Left ventricle myocardium inferior (tissue), 1 donor: ENCODE measurements around the gene DAD1. TPM values are rescaled to one million over a fixed set of nuclear protein-coding genes. Genes with fewer than 3 reads are reported as not detected.

ENCODE experiments used
- DNase-seq: peaks from one replicate; pipeline ENCODE4 v3.0.0-alpha.2; 2020
- H3K27ac ChIP-seq: fragments of 200-600 bp; replicated peaks from 2 replicates; pipeline ENCODE4 v1.8.0; 2021
- H3K27me3 ChIP-seq: fragments of 200-600 bp; 2 replicates; pipeline ENCODE4 v1.8.0; 2021; ENCODE audit warnings: low read depth
- H3K36me3 ChIP-seq: fragments of 200-600 bp; 2 replicates; pipeline ENCODE4 v1.8.0; 2021
- H3K4me1 ChIP-seq: fragments of 200-600 bp; 2 replicates; pipeline ENCODE4 v1.8.0; 2021
- H3K4me3 ChIP-seq: fragments of 200-600 bp; 2 replicates; pipeline ENCODE4 v1.8.0; 2021; ENCODE audit warnings: mild to moderate bottlenecking, moderate library complexity
- H3K9me3 ChIP-seq: fragments of 200-600 bp; replicated peaks from 2 replicates; pipeline ENCODE4 v1.8.0; 2021
- intact Hi-C: fragments of 100-400 bp; cut with micrococcal nuclease; formaldehyde crosslinking; loops from one replicate; pipeline ENCODE4 v1.11.0; 2022
- total RNA-seq: library from RNA; stranded (reverse); fragmentation: NEBNext Ultra II Directional; extraction: Animal tissue kit (Norgen Biotek cat#: 25700); gene quantifications from one replicate; pipeline ENCODE4 v1.2.1, GENCODE V29; 2021
- TF ChIP-seq, protein P1 (sequence below): fragments of 200-600 bp; IDR thresholded peaks from 2 replicates; pipeline ENCODE4 v1.8.0; 2021; ENCODE audit warnings: antibody characterized with exemption, mild to moderate bottlenecking, borderline replicate concordance
- donor health status: DM: no; HTN: yes; CAD: no; lungs with severe emphysema.

Gene DAD1
- total RNA-seq, 1 donor from 2014 or later = 118 TPM

DNA sequence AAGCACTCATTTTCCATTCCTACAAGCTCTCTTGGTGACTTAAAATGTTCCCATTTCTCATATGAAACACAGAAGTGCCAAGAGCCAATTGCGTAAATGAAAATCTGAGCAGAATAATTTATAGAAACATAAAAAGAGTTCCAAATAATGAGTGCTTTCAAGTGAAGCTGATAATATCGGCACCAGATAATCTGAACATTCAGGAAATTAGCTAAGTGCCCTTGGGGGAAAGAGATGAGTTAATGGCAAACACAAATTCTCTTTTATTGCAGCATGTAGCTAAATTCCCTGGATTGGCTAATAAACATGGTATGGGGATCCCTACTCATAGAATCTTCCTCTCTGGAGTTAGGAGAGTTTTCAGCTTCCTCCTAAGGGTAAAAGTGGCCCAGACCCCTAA, 46.7 kb downstream of the DAD1 start:
- Histone ChIP-seq H3K9me3 (no peaks in the 10 kb centered on the region), H3K36me3 (no peaks in the 10 kb centered on the region), H3K4me3 (no peak overlapping the region), H3K27me3 (no peaks in the 10 kb centered on the region), H3K4me1 (peaks cover 32% of the 10 kb centered on the region), H3K27ac (no peak overlapping the region)
- TF ChIP-seq, protein P1, sequence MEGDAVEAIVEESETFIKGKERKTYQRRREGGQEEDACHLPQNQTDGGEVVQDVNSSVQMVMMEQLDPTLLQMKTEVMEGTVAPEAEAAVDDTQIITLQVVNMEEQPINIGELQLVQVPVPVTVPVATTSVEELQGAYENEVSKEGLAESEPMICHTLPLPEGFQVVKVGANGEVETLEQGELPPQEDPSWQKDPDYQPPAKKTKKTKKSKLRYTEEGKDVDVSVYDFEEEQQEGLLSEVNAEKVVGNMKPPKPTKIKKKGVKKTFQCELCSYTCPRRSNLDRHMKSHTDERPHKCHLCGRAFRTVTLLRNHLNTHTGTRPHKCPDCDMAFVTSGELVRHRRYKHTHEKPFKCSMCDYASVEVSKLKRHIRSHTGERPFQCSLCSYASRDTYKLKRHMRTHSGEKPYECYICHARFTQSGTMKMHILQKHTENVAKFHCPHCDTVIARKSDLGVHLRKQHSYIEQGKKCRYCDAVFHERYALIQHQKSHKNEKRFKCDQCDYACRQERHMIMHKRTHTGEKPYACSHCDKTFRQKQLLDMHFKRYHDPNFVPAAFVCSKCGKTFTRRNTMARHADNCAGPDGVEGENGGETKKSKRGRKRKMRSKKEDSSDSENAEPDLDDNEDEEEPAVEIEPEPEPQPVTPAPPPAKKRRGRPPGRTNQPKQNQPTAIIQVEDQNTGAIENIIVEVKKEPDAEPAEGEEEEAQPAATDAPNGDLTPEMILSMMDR = no peak
- DNase-seq = no peak
- intact Hi-C loops = no loop called here

DNA sequence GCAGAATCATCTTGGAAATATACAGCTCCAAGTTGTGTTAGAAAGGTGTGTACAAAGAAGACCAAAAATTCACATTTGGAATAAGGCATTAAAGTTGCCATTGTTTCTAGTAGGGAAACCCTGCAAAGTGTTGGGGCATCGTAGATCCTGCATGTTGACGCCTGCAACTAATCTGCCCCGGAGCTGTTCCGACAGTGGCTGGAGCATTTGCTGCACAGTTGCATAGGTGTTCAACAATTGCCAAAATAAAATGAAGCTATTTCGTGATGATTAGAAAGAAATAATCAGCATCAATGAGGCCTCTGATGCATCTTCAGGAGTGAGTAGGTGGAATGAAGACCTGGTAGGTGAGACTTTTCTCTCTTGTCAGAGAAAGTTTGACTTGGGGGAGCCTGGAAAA, 47.3 kb downstream of the DAD1 start:
- DNase-seq = no peak
- TF ChIP-seq, protein P1 = no peak
- no peaks in the 10 kb centered on the region for H3K27me3 ChIP-seq
- H3K27ac ChIP-seq = no peak overlapping the region
- no peaks in the 10 kb centered on the region for H3K9me3 ChIP-seq
- intact Hi-C loops = no loop called here
- no peaks in the 10 kb centered on the region for H3K36me3 ChIP-seq
- peaks cover 32% of the 10 kb centered on the region for H3K4me1 ChIP-seq
- H3K4me3 ChIP-seq = no peak overlapping the region

GRCh38 chr14:22540811-22541360, 48.1 kb downstream of the DAD1 start:
- DNase-seq = no peak
- peaks cover 32% of the 10 kb centered on the region for H3K4me1 ChIP-seq
- no peak overlapping the region for H3K27ac ChIP-seq
- TF ChIP-seq, protein P1 = no peak
- intact Hi-C loops = no loop called here
- no peaks in the 10 kb centered on the region for H3K27me3 ChIP-seq
- H3K4me3 ChIP-seq = no peak overlapping the region
- no peaks in the 10 kb centered on the region for H3K9me3 ChIP-seq
- no peaks in the 10 kb centered on the region for H3K36me3 ChIP-seq

DNA sequence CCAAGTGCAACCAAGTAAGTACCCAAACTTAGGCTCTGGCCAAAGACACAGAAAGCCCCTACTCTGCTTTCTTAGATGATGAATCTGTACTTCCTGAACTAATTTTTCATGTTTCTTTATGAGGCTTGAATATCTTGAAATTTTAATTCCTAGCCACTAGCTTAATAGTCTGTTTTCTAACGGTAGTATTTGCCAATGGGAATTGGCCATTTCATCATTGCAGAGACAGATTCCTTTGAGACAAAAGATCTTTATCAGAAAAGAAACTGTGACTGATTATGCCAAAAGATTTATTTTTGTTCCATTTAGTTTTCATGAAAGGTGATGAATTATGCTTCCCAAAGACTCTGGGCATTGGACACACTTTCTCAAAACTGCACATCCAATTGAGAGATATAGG, 48.7 kb downstream of the DAD1 start:
- H3K4me3 ChIP-seq = no peak overlapping the region
- TF ChIP-seq, protein P1 = no peak
- intact Hi-C loops = no loop called here
- H3K27me3 ChIP-seq = no peaks in the 10 kb centered on the region
- peaks cover 32% of the 10 kb centered on the region for H3K4me1 ChIP-seq
- no peak for DNase-seq
- no peak overlapping the region for H3K27ac ChIP-seq
- no peaks in the 10 kb centered on the region for H3K9me3 ChIP-seq
- no peaks in the 10 kb centered on the region for H3K36me3 ChIP-seq

DNA sequence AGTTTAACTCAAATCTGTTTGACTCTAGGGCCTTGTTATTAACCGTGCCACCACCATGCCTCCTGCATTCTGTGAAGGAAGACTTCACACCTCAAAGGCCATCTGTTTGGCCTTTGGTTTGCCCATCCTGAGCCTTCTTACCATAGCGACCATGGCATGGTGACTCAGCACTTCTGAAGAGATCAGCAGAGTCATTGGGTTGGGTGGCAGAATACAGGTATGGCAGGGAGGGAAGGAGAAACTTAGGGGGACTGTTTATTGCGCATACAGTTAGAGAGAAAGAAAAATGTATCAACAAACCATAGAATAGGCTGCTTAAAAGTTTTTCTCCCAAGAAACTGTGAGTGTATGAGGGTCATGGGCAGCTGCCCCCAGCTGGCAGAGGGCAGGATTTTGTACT, 49.2 kb downstream of the DAD1 start:
- no peak overlapping the region for H3K4me3 ChIP-seq

More for the DNA sequence above, 49.2 kb downstream of the DAD1 start:
- intact Hi-C loops = no loop called here
- H3K27ac ChIP-seq = no peak overlapping the region
- no peaks in the 10 kb centered on the region for H3K36me3 ChIP-seq
- H3K4me1 ChIP-seq = peaks cover 32% of the 10 kb centered on the region
- DNase-seq = no peak
- no peaks in the 10 kb centered on the region for H3K27me3 ChIP-seq
- H3K9me3 ChIP-seq = no peaks in the 10 kb centered on the region
- TF ChIP-seq, protein P1 = no peak
